CD14-positive monocyte (primary cell): Measurements from ENCODE around the gene LYRM1. TPM values are rescaled to one million over a fixed set of nuclear protein-coding genes. Genes with fewer than 3 reads are reported as not detected.

Source experiments
- DNase-seq, 3 donors: peaks; one replicate each; pipeline ENCODE4 v3.0.0-alpha.2; 2011 to 2022
- H2AFZ ChIP-seq: 2 replicates; pipeline ENCODE4 v1.6.0; 2012; ENCODE audit warnings: mild to moderate bottlenecking, low read depth, low read length, inconsistent platforms; ENCODE audit not compliant: insufficient read depth, poor library complexity, severe bottlenecking
- H3K27ac ChIP-seq, 2 donors: 1 replicate in 1 of 2; 2 replicates in 1 of 2; pipeline ENCODE4 v1.5.1; 2012 to 2013; ENCODE audit warnings: low read length in 2 of 2, control low read depth in 1 of 2, inconsistent platforms in 1 of 2, low read depth in 1 of 2, mild to moderate bottlenecking in 1 of 2
- H3K27me3 ChIP-seq, 2 donors: one replicate each; pipeline versions ENCODE4 v1.6.0 to v1.6.1; 2011 to 2013; ENCODE audit warnings: low read length in 2 of 2; ENCODE audit not compliant: control insufficient read depth in 2 of 2, insufficient read depth in 2 of 2
- H3K36me3 ChIP-seq, 2 donors: replicated peaks in 1 of 2; 1 replicate in 1 of 2; 2 replicates in 1 of 2; pipeline versions ENCODE4 v1.5.1 to v1.6.1; 2012 to 2013; ENCODE audit warnings: low read length in 2 of 2, control low read depth in 1 of 2, inconsistent platforms in 1 of 2, mild to moderate bottlenecking in 1 of 2; ENCODE audit not compliant: insufficient read depth in 2 of 2, control insufficient read depth in 1 of 2
- H3K4me1 ChIP-seq, 2 donors: 1 replicate in 1 of 2; 2 replicates in 1 of 2; pipeline versions ENCODE4 v1.5.1 to v1.6.1; 2012 to 2013; ENCODE audit warnings: low read length in 2 of 2, control low read depth in 1 of 2, inconsistent platforms in 1 of 2, mild to moderate bottlenecking in 1 of 2, moderate library complexity in 1 of 2; ENCODE audit not compliant: insufficient read depth in 2 of 2, control insufficient read depth in 1 of 2
- H3K4me2 ChIP-seq: replicated peaks from 2 replicates; pipeline ENCODE3; 2012; ENCODE audit warnings: low read length, moderate library complexity, mild to moderate bottlenecking; ENCODE audit not compliant: poor library complexity, severe bottlenecking; ENCODE audit errors: extremely low read depth
- H3K4me3 ChIP-seq, 3 experiments: fragments of 200-600 bp in 1 of 3; sonication (generic) in 1 of 3; replicated peaks in 1 of 3; 1 replicate in 2 of 3; 2 replicates in 1 of 3; pipeline ENCODE4 v1.5.1; 2011 to 2013; ENCODE audit warnings: low read length in 3 of 3, mild to moderate bottlenecking in 3 of 3, control low read depth in 2 of 3, low read depth in 2 of 3, inconsistent platforms in 1 of 3, moderate library complexity in 1 of 3
- H3K79me2 ChIP-seq: 2 replicates; pipeline ENCODE4 v1.6.0; 2012; ENCODE audit warnings: mild to moderate bottlenecking, control low read depth, inconsistent platforms, low read length, moderate library complexity; ENCODE audit not compliant: insufficient read depth
- H3K9ac ChIP-seq: 2 replicates; pipeline ENCODE4 v1.6.0; 2017; ENCODE audit warnings: low read length, mild to moderate bottlenecking; ENCODE audit not compliant: insufficient read depth, poor library complexity, severe bottlenecking
- H3K9me3 ChIP-seq, 2 donors: replicated peaks in 1 of 2; 1 replicate in 1 of 2; 2 replicates in 1 of 2; pipeline versions ENCODE4 v1.5.1 to v1.6.1; 2012 to 2013; ENCODE audit warnings: low read length in 2 of 2, control low read depth in 1 of 2; ENCODE audit not compliant: control insufficient read depth in 1 of 2, insufficient read depth in 1 of 2
- H4K20me1 ChIP-seq: 2 replicates; pipeline ENCODE4 v1.6.0; 2012; ENCODE audit warnings: mild to moderate bottlenecking, low read length, control low read depth, moderate library complexity; ENCODE audit not compliant: insufficient read depth
- H3K27ac Mint-ChIP-seq, 7 donors: one replicate each; pipeline ENCODE4 v1.8.0; 2020; ENCODE audit warnings: mild to moderate bottlenecking in 7 of 7, mixed read lengths in 7 of 7, moderate library complexity in 6 of 7, inconsistent platforms in 2 of 7
- H3K27me3 Mint-ChIP-seq, 3 donors: one replicate each; pipeline ENCODE4 v1.8.0; 2021 to 2022; ENCODE audit warnings: low read depth in 3 of 3, mild to moderate bottlenecking in 3 of 3, mixed read lengths in 3 of 3, moderate library complexity in 3 of 3, inconsistent platforms in 1 of 3
- H3K36me3 Mint-ChIP-seq, 2 donors: one replicate each; pipeline ENCODE4 v1.8.0; 2020; ENCODE audit warnings: mixed read lengths in 2 of 2, inconsistent platforms in 1 of 2, mild to moderate bottlenecking in 1 of 2
- H3K4me1 Mint-ChIP-seq: one replicate; pipeline ENCODE4 v1.8.0; 2020; ENCODE audit warnings: mild to moderate bottlenecking, mixed read lengths
- H3K4me3 Mint-ChIP-seq, 2 donors: one replicate each; pipeline ENCODE4 v1.8.0; 2020; ENCODE audit warnings: mild to moderate bottlenecking in 2 of 2, mixed read lengths in 2 of 2, moderate library complexity in 1 of 2
- H3K9me3 Mint-ChIP-seq, 7 donors: one replicate each; pipeline ENCODE4 v1.8.0; 2020 to 2022; ENCODE audit warnings: mixed read lengths in 7 of 7, mild to moderate bottlenecking in 6 of 7, moderate library complexity in 6 of 7, inconsistent platforms in 2 of 7
- WGBS: methylation state at CpG from one replicate; pipeline ENCODE4 v1.1.5; 2013; ENCODE audit warnings: missing lambda C conversion rate; ENCODE audit not compliant: insufficient coverage; 5-methylcytosine and 5-hydroxymethylcytosine counted together
- intact Hi-C, 2 donors: fragments of 100-400 bp; cut with micrococcal nuclease; formaldehyde crosslinking; loops; one replicate each; pipeline versions ENCODE4 v1.15.0 to v1.15.1; 2023
- polyA plus RNA-seq, 3 donors: library from polyadenylated mRNA; depleted of rRNA in 1 of 3; unstranded in 2 of 3; stranded (reverse) in 1 of 3; fragments of 300-500 nt in 2 of 3; fragments of >200 nt in 1 of 3; fragmentation: Illumina TruSeq in 2 of 3; gene quantifications; 1 replicate in 2 of 3; 2 replicates in 1 of 3; pipeline ENCODE4 v1.2.3, GENCODE V29; 2012 to 2021
- TF ChIP-seq, protein P1 (sequence below): fragments of 200-600 bp; IDR thresholded peaks from one replicate; pipeline ENCODE4 v1.8.0; 2022; ENCODE audit warnings: antibody characterized with exemption, mild to moderate bottlenecking

LYRM1 gene
- polyA plus RNA-seq, 3 donors = 14.8 to 29.5 (median 25.5) TPM

- H3K9me3 ChIP-seq = no peaks in the 10 kb centered on the region
- H3K9ac ChIP-seq = no peak overlapping the region
- H3K79me2 ChIP-seq = peaks cover 52% of the 10 kb centered on the region
- Mint-ChIP-seq H3K4me3 (peak overlapping the region in 1 of 2 donors; percentile 16), H3K4me1 (peaks cover 25% of the 10 kb centered on the region), H3K27ac (no peak overlapping the region), H3K27me3 (no peaks in the 10 kb centered on the region), H3K36me3 (peaks cover 49 to 62% of the 10 kb centered on the region in 2 donors), H3K9me3 (no peaks in the 10 kb centered on the region)
- intact Hi-C loops = loop anchor here in 1 of 2 donors (10.0 kb wide), 1 partner anchor 150 kb away; the partner anchor contains the start of gene THUMPD1
- H3K4me2 ChIP-seq = no peak overlapping the region
- no peak overlapping the region for H2AFZ ChIP-seq
- H4K20me1 ChIP-seq = peaks cover 44% of the 10 kb centered on the region
- 80% methylated on average over 2 of the region's 2 CpGs for WGBS
- TF ChIP-seq, protein P1, sequence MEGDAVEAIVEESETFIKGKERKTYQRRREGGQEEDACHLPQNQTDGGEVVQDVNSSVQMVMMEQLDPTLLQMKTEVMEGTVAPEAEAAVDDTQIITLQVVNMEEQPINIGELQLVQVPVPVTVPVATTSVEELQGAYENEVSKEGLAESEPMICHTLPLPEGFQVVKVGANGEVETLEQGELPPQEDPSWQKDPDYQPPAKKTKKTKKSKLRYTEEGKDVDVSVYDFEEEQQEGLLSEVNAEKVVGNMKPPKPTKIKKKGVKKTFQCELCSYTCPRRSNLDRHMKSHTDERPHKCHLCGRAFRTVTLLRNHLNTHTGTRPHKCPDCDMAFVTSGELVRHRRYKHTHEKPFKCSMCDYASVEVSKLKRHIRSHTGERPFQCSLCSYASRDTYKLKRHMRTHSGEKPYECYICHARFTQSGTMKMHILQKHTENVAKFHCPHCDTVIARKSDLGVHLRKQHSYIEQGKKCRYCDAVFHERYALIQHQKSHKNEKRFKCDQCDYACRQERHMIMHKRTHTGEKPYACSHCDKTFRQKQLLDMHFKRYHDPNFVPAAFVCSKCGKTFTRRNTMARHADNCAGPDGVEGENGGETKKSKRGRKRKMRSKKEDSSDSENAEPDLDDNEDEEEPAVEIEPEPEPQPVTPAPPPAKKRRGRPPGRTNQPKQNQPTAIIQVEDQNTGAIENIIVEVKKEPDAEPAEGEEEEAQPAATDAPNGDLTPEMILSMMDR = no peak
- no peak overlapping the region for H3K4me3 ChIP-seq
- H3K27ac ChIP-seq = no peak overlapping the region
- no peak for DNase-seq
- H3K36me3 ChIP-seq = peaks cover 0 to 59% of the 10 kb centered on the region in 2 donors
- no peaks in the 10 kb centered on the region for H3K27me3 ChIP-seq
- peaks cover 4 to 21% of the 10 kb centered on the region in 2 donors for H3K4me1 ChIP-seq
These were observed 6.2 kb upstream of the LYRM1 start for GRCh38 chr16:20894388-20894787.

DNA sequence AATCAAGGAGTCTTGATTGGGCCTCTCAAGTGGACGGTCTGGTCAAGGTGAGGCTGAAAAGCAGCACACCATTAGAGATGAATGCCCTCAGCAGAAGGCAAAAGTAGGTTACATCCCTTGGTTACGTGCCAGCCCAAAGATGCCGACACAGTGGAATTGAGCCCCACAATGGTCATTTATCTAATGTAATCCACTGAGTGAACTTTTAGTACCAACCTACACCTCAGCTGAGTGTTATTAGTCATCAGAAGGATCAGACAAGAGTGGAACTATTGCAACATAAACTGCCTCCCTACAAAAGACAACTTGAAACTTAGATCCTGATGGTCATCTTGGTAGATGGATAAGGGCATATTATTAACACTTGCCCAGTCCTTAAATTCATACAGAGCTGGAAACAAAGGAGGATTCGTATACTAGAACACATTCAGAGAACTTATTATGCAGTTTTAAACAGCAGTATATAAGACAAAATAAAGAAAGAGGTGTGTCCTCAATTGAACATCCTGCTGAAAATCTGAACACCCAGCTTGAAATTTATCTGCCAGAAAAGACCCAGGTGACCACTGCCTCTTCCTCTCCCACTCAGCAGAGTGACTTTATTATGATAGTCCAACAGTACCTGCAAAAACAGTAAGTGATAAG lies 3.2 kb upstream of the LYRM1 start:
- Histone ChIP-seq H3K9me3 (no peaks in the 10 kb centered on the region), H2AFZ (no peak overlapping the region), H3K27ac (no peak overlapping the region), H3K36me3 (peaks cover 0 to 36% of the 10 kb centered on the region in 2 donors), H3K27me3 (no peaks in the 10 kb centered on the region), H3K4me2 (no peak overlapping the region), H3K79me2 (peaks cover 79% of the 10 kb centered on the region), H3K4me1 (peaks cover 23 to 43% of the 10 kb centered on the region in 2 donors), H4K20me1 (peaks cover 24% of the 10 kb centered on the region), H3K4me3 (no peak overlapping the region), H3K9ac (no peak overlapping the region)
- no peak overlapping the region for H3K4me3 Mint-ChIP-seq
- H3K4me1 Mint-ChIP-seq = peaks cover 41% of the 10 kb centered on the region
- 100% methylated on average over 3 of the region's 4 CpGs for WGBS
- TF ChIP-seq, protein P1 = no peak
- intact Hi-C loops = loop anchor here in 1 of 2 donors (10.0 kb wide), 1 partner anchor 153 kb away; the partner anchor contains the start of gene THUMPD1
- H3K27ac Mint-ChIP-seq = peak overlapping the region; percentile 16 to 84 (median 47)
- peaks cover 0 to 2% (median 0%) of the 10 kb centered on the region in 7 donors for H3K9me3 Mint-ChIP-seq
- DNase-seq = peak in 2 of 3 donors; percentile 49 to 59
- peaks cover 30 to 47% of the 10 kb centered on the region in 2 donors for H3K36me3 Mint-ChIP-seq
- peaks cover 0 to 4% (median 0%) of the 10 kb centered on the region in 3 donors for H3K27me3 Mint-ChIP-seq
